ENCODE measurements around the gene PRR15.
"Not testable (repeated sequence)": the region's sequence is repeated elsewhere in the genome, so short reads cannot be mapped to it uniquely, and the experiment has no call there.

PRR15 gene, protein sequence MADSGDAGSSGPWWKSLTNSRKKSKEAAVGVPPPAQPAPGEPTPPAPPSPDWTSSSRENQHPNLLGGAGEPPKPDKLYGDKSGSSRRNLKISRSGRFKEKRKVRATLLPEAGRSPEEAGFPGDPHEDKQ

DNA sequence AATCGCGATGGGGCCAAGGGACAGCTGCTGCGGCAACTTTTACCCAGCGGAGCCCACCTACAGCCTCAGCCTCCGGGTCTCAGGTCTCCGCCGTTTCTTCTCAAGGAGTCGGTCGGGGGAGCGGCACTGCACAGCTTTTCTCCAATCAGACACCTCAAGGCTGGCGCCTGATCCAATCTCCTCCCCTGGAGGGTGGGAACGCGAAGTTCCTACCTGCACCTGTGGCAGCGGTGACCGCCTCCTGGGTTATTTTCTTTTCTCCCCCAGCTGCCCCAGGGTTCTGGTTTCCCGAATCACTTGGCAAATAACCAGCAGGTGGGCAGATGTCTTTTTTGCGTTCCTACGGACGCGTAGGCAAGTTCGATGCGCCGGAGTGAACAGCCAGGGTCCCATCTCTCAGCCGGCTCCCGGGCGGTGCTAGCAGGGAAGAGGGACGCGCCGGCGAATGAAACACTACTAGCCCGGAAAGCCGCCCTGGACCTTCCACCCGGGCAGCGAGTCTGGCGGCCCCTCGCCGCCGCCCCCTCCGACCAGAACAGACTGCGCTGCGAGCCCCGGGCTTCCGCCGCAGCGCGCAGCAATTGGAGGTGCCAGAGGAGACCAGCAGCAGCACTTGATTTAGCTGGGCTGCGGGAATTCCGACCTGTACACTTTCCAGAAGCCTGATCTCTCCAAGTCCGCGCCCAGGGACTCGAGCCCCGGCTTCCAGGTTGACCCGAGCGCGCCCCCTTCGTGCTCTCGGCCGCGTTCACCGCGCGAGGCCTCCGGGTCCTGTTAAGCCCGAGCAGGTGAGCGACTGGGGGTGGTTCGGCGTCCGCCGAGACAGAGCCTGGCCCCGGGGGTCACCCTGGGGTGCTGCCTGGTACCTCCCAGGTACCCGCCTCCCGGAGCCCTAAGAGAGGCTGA is at the start of gene PRR15:
PRR15 (plus strand) TSS at position 246 of the 906 bp plus-strand sequence. CDS start 2,495 bp downstream, outside the sequence.
- DNase-seq, result no peak

GRCh38 chr7:29516491-29516890 is 47.1 kb upstream of the PRR15 start:
- no peak for DNase-seq

GRCh38 chr7:29518616-29519015 is 45.0 kb upstream of the PRR15 start:
- DNase-seq, result no peak

DNA sequence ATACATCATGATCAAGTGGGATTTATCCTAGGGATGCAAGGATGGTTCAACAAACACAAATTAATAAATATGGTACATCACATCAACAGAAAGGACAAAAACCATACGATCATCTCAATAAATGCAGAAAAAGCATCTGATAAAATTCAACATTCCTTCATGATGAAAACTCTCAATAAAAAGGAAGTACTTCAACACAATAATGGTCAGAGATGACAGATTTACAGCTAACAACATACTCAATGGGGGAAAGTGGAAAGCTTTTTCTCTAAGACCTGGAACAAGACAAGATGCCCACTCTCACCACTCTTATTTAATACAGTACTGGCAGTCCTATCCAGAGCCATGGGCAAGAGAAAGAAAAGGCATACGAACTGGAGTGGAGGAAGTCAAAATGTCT is 39.9 kb upstream of the PRR15 start:
- DNase-seq, result no peak

- no peak for DNase-seq
Observed at GRCh38 chr7:29527505-29528108, 36.0 kb upstream of the PRR15 start.

DNA sequence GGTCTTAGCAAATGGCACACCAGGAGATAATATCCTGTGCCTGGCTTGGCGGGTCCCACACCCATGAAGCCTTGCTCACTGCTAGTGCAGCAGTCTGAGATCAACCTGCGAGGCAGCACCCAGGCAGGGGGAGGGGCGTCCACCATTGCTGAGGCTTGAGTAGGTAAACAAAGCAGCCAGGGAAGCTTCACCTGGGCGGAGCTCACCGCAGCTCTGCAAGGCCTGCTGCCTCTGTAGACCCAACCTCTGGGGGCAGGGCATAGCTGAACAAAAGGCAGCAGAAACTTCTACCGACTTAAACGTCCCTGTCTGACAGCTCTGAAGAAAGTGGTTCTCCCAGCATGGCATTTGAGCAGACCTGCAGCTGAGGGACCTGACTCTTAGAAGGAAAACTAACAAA is 35.1 kb upstream of the PRR15 start:
- DNase-seq, result not testable (repeated sequence)

DNA sequence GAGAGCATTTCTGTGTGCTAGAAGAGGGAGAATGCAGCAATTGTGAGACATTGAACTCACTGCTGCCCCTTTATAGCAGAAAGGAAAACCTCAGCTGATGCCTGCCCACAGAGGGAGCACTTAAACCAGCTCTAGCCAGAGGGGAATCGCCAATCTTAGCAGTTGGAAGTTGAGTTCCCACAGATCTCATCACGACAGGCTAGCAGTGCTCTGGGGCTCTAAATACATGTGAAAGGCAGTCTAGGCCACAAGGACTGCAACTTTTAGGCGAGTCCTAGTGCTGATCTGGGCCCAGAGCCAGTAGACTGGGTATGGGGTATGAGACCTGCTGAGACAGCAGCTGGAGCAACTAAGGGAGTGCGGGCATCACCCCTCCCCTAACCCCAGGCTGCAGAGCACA is 25.2 kb upstream of the PRR15 start:
- DNase-seq, result no peak

- DNase-seq, result no peak
Observed at GRCh38 chr7:29539471-29539870, 24.2 kb upstream of the PRR15 start.

DNA sequence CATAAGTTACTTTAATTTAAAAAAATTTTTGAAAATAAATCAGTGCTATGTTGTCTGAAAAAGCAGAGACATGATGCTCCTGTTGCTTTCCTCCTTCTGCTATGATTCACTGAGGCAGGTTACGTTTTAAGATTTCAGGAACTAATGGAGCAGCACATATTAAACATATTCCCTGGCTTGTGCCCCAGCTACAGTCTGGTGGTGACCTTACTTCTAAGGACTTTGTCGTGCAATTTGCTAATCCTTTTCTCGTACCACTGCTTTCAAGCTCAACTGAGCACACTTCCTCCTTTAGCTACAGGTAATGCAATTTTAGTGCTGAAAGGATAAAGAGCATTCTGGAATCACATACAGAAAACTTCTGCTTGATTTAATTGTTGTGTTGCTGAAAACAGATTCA is 16.2 kb upstream of the PRR15 start:
- no peak for DNase-seq

- no peak for DNase-seq
Observed at GRCh38 chr7:29548823-29549222, 14.8 kb upstream of the PRR15 start.

DNA sequence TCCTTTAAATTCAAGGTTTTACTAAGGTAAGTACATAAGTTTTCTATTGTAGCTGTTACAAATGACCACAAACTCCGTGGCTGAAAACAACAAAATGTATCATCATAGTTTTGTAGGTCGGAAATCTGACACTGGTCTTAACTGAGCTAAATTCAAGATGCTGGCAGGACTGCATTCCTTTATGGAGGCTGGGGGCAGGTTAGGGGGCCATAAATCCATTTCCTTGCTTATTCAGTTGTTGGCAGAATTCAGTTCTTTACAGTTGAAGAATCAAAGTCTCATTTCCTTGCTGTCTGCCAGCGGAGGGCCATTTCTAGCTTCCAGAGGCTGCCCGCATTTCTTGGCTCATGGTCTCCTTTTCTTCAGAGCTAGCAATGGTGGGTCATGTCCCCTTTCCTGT is 11.2 kb upstream of the PRR15 start:
- no peak for DNase-seq

DNA sequence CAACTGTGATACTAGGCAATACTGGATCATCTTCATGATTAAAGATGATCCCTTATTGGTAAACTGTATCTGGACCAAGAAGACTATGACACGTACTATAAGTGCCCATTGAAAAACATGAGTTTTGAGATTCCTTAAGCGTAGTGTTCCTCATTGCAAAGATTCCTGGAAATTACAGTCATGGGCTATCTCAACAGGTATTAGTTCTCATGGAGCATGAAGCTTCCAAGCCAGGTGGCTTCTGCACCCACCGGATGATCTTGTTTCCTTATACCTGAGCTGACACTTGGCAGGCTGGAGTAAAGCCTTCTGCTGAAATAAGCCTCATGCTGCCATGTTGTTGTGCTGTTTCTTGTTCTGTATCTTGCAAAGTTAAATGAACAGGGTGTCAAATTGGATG is 8.6 kb upstream of the PRR15 start:
- DNase-seq, result no peak

DNA sequence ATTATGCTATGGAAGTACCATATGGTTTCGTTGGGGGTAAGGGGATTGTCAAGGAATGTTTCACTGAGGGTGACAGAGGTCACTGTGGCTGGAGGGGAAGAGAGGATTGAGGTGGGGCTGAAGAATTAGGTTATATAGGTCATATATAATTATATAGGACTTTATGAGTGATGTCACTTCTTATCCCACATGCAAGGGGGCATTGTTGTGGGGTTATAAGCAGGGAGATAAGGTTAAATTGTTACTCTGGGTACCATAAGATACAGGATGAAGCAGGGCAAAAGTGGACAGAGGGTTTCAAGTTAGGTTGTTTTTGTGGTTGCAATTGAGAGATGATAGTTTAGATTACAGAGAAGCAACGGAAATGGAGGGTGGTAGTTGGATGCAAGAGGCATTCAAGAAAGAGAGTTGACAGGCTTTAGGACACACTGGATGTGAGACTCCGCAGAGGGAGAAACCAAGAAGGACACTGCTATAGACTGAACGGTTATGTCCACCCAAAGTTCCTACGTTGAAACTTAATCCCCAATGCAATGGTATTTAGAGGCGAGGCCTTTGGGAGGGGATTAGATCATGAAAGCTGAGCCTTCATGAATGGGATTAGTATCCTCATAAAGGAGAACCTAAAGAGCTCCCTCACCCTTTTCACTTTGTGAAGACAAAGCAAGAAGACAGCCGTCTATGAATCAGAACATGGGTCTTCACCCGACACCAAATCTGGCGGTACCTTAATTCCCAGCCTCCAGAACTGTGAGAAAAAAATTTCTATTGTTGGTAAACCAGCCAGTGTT is 7.0 kb upstream of the PRR15 start:
- DNase-seq, result no peak

DNA sequence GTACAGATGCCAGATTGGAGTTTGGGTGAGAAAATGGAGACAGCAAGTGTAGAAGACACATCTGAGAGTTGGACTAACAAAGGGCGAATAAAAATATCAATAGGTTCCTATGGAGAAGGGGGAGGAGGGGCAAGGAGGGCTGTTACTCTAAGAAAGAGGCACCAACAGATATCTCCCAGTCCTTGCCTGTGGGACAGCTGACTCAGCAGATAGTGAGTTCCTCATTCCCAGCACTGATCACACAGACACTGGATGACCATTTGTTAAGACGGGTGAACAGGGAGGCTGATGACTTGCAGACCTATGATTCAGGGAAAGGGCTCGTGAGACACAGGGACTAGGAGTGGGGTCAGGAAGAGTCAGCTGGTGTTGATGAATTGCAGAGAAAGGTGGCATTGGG is 5.7 kb upstream of the PRR15 start:
- no peak for DNase-seq

DNA sequence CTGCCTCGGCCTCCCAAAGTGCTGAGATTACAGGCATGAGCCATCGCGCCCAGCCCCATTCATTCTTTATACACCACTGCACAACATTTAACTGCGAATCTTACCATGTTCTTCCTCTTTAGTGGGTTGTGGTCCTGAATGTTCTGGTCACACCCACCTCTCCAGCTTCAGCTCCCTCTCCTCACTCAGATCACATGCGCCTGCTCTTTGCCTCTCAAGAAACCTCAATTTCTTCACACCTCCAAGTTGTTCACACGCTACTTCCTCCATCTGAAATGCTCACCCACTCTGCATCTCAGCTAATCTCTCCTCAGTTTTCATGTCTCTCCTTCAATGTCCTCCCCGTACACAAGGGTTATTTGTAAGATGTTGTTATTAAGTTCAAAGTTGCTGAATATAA is 2.4 kb upstream of the PRR15 start:
- no peak for DNase-seq

GRCh38 chr7:29562307-29562706 is 1.3 kb upstream of the PRR15 start:
- DNase-seq, result no peak

DNA sequence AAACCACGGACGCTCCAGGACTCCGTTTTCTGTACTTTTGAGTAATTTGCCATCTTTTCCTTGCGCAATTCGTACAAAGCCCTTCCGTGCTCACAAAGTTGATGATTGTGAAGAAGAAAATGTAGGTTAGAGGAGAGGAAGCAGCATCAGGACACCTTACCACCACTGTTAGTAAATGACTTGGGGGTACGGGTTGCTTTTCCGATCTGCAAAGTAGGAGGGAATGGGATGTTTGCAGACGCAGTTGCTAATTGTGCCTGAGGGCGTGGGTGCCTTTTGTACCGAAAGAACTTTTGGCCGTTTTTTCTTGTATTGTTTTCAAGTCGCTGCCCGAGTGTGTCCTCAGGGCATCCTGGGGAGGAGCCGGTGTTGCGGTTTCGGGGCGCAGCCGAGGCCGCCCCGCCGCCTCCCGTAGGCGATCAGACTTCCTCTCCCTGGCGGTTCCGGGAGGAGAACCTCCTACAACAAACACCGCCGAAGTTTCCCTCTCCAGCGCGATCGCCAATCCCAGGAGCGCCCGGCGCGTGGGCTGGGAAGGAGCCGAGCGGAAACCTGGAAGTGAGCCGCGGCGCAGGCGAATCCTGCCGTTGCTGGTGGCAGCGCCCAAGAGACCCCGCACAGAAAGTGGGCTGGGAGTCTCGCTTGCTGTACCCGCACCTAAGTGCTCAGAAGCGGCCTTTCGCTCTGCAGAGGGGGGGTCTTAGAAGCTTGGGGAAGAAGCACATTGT is 1.0 kb downstream of the PRR15 start:
- no peak for DNase-seq

- no peak for DNase-seq
Observed at GRCh38 chr7:29565224-29565630, 1.6 kb downstream of the PRR15 start.

GRCh38 chr7:29565634-29565981 is 2.0 kb downstream of the PRR15 start:
- DNase-seq, result no peak

GRCh38 chr7:29565982-29566746 is 2.5 kb downstream of the PRR15 start:
- DNase-seq, result no peak

DNA sequence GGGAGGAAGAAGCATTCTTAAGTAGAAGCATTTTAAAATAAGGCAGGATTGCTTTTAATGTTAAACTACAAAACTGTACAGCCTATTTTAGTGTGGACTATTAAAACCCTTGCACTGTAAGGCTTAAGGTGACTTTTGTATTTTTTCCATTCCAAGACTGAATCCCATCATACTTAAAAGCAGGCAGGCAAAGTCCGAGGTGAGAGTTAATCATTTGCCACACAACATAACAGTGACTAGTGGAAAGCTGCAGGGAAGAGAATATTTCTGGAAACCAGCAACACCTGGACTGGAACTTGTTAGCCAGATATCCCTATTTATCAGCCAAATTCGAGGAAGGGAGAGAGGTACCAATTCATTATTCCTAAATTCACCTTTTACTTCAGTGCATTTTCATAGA is 3.5 kb downstream of the PRR15 start:
- DNase-seq, result no peak

DNA sequence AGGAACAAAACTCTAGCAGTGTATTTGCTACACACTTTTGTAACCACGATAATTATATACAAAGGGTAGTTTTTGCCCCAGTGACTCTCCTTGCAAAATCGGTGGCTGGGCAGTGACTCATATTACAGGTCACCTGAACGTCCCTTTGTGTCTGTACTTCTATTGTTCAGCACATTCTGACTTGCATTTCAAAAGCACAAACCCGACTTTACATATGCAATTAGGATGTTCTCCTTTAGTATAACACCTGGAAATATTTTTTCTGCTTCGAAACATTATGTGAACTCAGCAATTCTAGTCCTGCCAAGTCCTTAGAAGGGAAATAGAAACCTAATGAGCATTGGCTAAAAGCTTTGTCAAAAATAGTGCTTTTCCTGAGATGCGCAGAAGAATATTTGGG is 6.0 kb downstream of the PRR15 start:
- no peak for DNase-seq
